Thoracic aorta (tissue), 2 donors: Measurements from ENCODE around the gene RNF26. TPM values are rescaled to one million over a fixed set of nuclear protein-coding genes. Genes with fewer than 3 reads are reported as not detected.

Source experiments
- ATAC-seq: fragments of 150-250 bp; one replicate; pipeline ENCODE4 v1.8.0; 2017; ENCODE audit warnings: low read depth; ENCODE audit not compliant: insufficient number of reproducible peaks, low FRiP score
- DNase-seq: peaks from one replicate; pipeline ENCODE4 v3.0.0-alpha.2; 2020; ENCODE audit warnings: low spot score
- H3K27ac ChIP-seq, 2 donors: fragments of 200-600 bp; sonication (generic); 1 replicate in 1 of 2; 2 replicates in 1 of 2; pipeline ENCODE4 v1.5.1; 2016; ENCODE audit warnings: mild to moderate bottlenecking in 2 of 2, moderate library complexity in 2 of 2
- H3K27me3 ChIP-seq: fragments of 200-600 bp; sonication (generic); replicated peaks from 2 replicates; pipeline ENCODE4 v1.6.0; 2016; ENCODE audit warnings: mild to moderate bottlenecking; ENCODE audit not compliant: insufficient read depth
- H3K36me3 ChIP-seq: fragments of 200-600 bp; sonication (generic); one replicate; pipeline ENCODE4 v1.5.1; 2016
- H3K4me1 ChIP-seq, 2 donors: fragments of 200-600 bp; sonication (generic); 1 replicate in 1 of 2; 2 replicates in 1 of 2; pipeline versions ENCODE4 v1.5.1 to v1.6.0; 2016; ENCODE audit warnings: low read depth in 2 of 2, mild to moderate bottlenecking in 1 of 2; ENCODE audit not compliant: control insufficient read depth in 1 of 2
- H3K4me3 ChIP-seq: fragments of 200-600 bp; sonication (generic); 2 replicates; pipeline ENCODE4 v1.5.1; 2016; ENCODE audit warnings: mild to moderate bottlenecking
- H3K9me3 ChIP-seq: fragments of 200-600 bp; sonication (generic); 2 replicates; pipeline ENCODE4 v1.5.1; 2016
- CTCF ChIP-seq: fragments of 200-600 bp; sonication (generic); IDR thresholded peaks from one replicate; pipeline ENCODE4 v1.5.1; 2019; ENCODE audit warnings: antibody characterized with exemption
- total RNA-seq, 2 donors: library from RNA; depleted of rRNA; stranded (reverse); fragments of >200 nt; gene quantifications; one replicate each; pipeline versions ENCODE4 v1.1.0 to v1.2.3, GENCODE V29; 2016

RNF26 gene
- total RNA-seq, 2 donors from 2014 or later = 11.0 to 12.1 TPM

- Histone ChIP-seq H3K4me3 (no peak overlapping the region), H3K9me3 (no peaks in the 10 kb centered on the region), H3K27me3 (no peaks in the 10 kb centered on the region), H3K27ac (peak overlapping the region; percentile 65 to 77), H3K36me3 (peaks cover 46% of the 10 kb centered on the region), H3K4me1 (peaks cover 25 to 91% of the 10 kb centered on the region in 2 donors)
- DNase-seq (no peak), ATAC-seq (no peak)
- TF ChIP-seq CTCF = no peak
These were observed 24.9 kb upstream of the RNF26 start for GRCh38 chr11:119309411-119309810.

DNA sequence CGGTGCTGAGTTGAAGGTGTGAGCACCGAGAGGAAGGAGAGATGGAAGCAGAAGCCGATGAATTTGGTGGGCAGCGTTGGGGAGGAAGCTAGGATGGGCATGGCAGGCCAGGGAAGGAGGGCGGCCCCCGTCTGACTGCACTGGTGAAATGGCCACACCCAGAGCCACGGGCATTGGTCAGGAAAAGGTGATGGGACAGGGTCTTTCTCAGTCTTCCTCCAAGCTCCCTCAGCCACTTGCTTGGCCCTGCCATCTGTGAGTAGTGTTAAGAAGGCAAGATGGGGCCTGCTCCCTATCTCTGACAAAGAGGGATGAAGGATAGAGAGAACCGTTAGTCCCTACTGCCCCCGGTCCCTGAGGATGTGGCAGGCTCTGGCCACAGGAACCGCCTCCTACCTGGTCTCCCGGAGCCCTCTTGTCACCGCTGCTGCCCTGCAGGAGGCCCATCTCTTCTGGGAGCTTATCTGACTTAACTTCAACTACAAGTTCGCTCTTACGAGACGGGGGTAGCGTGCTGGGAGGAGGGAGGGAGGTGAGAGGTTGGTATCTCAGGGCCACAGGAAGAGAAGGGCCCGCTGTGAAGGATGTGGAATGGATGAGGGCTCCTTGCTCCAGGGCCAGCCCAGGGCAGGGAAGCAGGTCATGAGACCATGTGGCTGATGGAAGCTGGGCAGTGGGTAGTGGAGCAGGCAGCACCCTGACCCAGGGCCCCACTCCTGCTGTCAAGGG is 24.2 kb upstream of the RNF26 start:
- Histone ChIP-seq H3K4me1 (peaks cover 31 to 94% of the 10 kb centered on the region in 2 donors), H3K27ac (peak overlapping the region; percentile 65 to 77), H3K4me3 (no peak overlapping the region), H3K27me3 (no peaks in the 10 kb centered on the region), H3K36me3 (peaks cover 51% of the 10 kb centered on the region), H3K9me3 (no peaks in the 10 kb centered on the region)
- ATAC-seq (no peak), DNase-seq (no peak)
- TF ChIP-seq CTCF = no peak

GRCh38 chr11:119310682-119311052 is 23.7 kb upstream of the RNF26 start:
- Histone ChIP-seq H3K27me3 (no peaks in the 10 kb centered on the region), H3K36me3 (peaks cover 51% of the 10 kb centered on the region), H3K4me1 (peaks cover 28 to 92% of the 10 kb centered on the region in 2 donors), H3K4me3 (no peak overlapping the region), H3K9me3 (no peaks in the 10 kb centered on the region), H3K27ac (peak overlapping the region; percentile 65 to 77)
- DNase-seq = no peak
- TF ChIP-seq CTCF = no peak
- ATAC-seq = no peak

DNA sequence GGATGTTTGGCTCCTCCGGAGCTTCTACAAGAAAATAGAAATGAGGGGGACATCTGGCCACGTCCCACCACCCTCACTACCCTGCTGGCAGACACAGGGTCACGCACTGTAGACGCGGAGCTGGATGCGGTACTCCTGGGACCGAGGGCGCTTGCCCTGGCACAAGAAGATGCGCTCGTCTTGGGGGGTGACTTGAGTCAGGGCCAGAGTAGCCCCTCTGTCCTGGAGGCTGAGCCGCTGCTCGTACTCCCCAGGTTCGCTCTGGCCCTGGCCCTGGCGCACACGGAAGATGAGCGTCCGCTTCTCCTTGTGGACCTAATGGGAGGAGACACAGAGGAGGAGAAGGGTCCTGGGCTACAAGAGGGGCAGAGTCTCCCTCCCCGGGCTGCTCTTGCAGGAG is 19.6 kb upstream of the RNF26 start:
- Histone ChIP-seq H3K27me3 (no peaks in the 10 kb centered on the region), H3K9me3 (no peaks in the 10 kb centered on the region), H3K4me3 (peak overlapping the region; percentile 85), H3K36me3 (peaks cover 42% of the 10 kb centered on the region), H3K4me1 (peaks cover 24 to 79% of the 10 kb centered on the region in 2 donors), H3K27ac (peak overlapping the region; percentile 98 to 99)
- no peak for TF ChIP-seq CTCF
- DNase-seq (no peak), ATAC-seq (no peak)

DNA sequence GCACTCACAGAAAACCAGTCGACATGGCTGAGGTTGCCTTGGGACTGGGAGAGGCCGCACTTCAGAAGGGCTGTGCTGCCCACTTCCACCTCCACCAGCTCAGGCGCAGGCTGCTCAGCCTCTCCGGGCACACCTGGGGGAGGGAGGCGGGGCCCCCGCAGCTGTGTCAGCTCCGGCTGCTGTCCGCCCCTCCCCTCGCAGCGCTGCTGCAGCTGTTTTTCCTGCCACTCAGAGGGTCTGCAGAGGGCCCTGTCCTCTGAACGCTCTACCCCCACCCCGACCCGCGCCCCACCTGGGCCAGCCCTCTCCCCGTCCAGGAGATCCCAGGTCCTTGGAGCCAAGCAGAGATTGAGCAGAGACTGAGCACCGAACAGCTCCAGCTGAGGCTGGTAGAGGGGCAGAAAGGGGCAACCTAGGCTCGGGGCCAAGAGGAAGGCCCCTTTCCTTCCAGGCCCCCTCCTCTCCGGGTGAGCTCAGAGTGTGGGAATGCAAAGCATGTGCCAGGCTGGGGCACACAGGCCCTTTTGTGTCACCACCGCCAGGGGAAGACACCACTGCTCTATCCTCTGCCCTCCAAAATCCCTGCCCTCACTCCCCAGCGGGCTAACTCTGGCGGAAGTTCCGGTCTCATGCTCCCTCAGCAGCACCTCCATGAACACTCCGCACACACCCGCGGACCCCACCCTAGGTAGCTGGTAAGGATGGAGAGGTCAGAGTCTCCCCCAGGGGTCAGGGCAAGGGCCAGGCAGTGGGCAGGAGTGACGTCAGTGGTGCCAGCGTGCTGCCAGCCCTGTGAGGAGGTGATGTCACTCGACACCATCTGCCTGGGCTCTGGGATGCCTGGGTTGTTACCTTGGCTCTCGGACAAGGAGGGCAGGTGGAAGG is 19.0 kb upstream of the RNF26 start:
- no peaks in the 10 kb centered on the region for H3K9me3 ChIP-seq
- H3K4me1 ChIP-seq = peaks cover 30 to 79% of the 10 kb centered on the region in 2 donors
- H3K27me3 ChIP-seq = no peaks in the 10 kb centered on the region
- DNase-seq (no peak), ATAC-seq (peak; percentile 8)
- peak overlapping the region; percentile 85 for H3K4me3 ChIP-seq
- peaks cover 37% of the 10 kb centered on the region for H3K36me3 ChIP-seq
- peak overlapping the region; percentile 98 to 99 for H3K27ac ChIP-seq
- TF ChIP-seq CTCF = peak; percentile 22
